Lung microvascular endothelial cell (primary cell): Measurements from ENCODE around the gene OTULIN. TPM values are rescaled to one million over a fixed set of nuclear protein-coding genes. Genes with fewer than 3 reads are reported as not detected.
A peak's percentile ranks its signal among the peaks of the same experiment; 100 is the strongest.

Experiments
- DNase-seq, 2 donors: peaks; one replicate each; pipeline versions ENCODE4 v3.0.0 to v3.0.0-alpha.2; 2010; ENCODE audit warnings: low read depth in 2 of 2
- total RNA-seq: library from RNA; depleted of rRNA; stranded (reverse); fragments of >200 nt; gene quantifications from 2 replicates; pipeline ENCODE4 v1.2.1, GENCODE V29; 2014

OTULIN gene
- total RNA-seq, 1 donor from 2014 or later = 16.1 TPM

DNA sequence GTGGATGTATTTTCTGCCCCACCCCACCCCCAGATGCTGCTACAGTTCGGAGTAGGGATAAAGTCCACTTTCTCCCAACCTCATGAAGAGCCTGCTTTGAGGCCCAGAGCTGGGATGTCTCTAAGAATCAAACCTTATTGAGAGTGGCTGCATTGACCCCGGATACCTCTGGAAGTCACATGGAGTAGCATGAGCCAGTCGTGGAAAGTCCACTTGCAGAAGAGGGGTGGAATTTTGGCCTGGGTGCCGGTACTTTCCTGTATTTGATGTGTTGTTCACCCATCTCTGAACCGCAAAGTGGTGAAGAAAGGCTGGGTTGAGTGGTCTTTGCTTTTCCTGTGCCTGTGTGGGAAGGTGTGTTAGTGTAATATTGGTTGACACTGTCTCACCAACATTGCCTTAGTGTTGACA lies 3.7 kb downstream of the OTULIN start:
- DNase-seq = no peak

DNA sequence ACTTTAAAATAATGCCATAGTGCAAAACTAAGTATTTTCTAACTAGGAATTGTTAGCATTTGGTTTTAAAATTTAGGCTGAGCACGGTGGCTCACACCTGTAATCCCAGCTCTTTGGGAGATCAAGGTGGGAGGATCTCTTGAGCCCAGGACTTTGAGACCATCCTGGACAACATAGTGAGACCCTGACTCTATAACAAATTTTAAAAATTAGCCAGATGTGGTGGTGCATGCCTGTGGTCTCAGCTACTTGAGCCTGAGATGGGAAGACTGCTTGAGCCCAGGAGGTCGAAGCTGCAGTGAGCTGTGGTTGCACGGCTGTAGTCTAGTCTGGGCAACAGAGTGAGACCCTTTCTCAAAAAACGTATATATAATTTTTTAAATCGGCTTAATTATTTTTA lies 4.9 kb downstream of the OTULIN start:
- no peak for DNase-seq

DNA sequence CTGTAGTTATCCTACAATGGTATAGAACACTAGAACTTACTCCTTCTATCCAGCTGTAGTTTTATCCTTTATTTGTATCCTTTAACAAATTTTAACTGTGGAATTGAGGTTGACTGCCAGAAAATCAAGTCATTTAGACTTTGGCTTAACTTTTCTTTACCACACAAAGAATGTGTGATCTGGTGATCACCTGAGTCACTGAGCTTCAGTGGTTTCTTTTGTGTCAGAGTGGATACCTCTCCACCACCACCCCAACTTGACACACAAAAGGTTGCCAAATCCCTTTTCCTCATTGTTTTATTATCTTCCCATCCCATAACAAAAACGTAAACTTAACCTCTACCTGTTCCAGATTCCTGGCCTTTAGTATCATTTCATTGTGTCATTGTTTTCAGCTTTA lies 5.5 kb downstream of the OTULIN start:
- DNase-seq = peak in 1 of 2 donors; percentile 33

DNA sequence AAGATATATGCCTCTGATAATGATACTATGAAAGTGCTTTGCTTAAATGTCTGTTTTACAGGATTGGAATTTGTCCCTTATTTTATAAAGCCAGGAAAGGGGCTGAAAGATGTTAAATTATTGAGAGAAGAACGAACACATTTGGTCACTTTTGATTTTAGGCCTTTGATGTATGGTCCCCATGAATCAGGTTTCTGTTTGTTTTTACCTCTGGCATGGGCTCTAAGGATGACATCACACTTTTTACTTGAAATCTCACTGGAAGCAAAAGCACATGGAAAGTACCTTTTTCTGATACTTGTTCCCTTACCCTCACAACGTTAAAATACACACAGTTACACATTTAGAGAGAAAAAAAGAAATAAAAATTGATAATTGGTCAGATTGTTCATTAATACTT lies 6.9 kb downstream of the OTULIN start:
- peak; percentile 57 to 68 for DNase-seq

DNA sequence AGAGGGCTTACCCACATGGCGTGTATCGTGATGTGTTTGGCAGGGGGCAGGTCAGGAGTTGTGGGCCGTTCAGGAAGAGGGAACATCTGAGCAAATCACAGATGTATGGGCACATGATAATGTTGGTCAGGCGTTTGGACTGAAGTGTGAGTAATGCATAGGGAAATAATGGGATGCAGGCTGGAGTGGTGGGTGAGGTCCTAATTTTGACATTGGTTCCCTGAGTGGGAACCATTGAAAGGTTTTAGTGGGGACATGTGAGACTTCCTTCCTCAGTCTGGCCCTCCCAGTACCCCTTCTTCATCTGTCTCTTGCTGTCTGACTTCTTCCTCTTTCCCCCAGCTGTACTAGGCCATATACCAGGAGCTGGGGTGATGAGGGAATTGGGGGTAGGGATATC lies 7.6 kb downstream of the OTULIN start:
- peak; percentile 20 to 61 for DNase-seq

DNA sequence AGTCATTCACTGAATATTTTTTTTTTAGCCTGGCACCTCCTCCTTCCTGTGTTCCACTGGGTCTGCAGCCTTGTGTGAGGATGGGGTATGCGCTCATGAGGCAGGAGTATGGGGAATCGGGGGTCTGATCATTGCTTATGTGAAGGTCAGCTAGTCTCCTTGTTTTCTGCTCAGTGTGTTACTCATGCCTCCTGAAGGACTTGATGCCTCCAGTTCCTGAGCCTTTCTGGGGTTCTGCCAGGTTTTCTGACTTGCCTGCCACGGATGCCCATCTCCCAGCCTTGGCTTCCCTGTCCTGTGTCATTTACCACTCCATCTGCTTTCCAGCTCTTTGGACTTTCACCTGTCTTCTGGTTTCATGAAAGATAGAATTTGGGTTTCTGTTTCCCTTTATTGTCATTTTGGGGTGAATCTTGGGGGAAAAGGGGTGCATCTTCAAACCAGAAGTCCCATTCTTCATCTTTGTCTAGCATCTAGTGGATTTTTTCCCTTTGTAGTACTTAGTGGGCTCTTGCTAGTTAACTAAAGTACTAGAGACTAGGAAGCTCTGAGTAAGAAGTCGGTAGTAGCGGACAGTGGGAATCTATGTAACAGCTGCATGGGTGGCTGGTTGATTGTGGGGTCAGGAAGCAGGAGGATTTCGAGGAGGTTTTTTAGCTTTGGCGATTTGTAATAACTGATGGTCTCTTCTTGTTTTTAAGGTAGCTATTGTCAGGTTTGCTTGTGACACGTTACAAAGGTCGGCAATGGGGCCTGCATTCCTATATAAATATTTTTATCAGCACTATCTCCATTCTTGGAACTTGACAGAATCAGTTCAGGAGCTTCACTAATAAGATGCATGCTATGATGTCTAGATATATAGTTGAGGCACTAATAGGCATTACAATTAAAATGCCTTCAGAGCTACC lies 8.2 kb downstream of the OTULIN start:
- DNase-seq = peak in 1 of 2 donors; percentile 46

GRCh38 chr5:14673443-14673842 lies 8.9 kb downstream of the OTULIN start:
- no peak for DNase-seq

- no peak for DNase-seq
Observed at GRCh38 chr5:14674983-14675854, 10.7 kb downstream of the OTULIN start.

DNA sequence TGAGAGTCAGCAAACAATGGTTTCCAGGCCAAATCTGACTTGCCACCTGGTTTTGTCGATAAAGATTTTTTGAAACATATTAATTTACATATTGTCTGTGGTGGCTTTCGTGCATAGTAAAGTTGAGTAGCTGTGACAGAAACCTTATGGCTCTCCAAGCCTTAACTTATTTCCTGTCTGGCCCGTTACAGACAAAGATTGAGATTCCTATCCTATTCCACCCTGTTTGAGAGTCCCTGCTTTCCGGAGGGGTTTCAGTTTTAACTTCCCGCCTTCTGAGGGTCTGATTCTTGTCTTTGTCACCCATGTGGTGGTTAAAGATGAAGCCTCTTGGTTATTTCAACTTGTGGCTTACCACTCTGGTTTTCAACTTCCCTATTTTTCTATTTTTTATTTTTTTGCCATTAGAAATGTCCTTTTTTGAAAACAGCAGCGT lies 11.4 kb downstream of the OTULIN start:
- DNase-seq = no peak

- DNase-seq = peak in 1 of 2 donors; percentile 16
Observed at GRCh38 chr5:14676320-14676719, 11.8 kb downstream of the OTULIN start.

GRCh38 chr5:14678773-14679334 lies 14.3 kb downstream of the OTULIN start:
- no peak for DNase-seq

GRCh38 chr5:14679595-14679994 lies 15.1 kb downstream of the OTULIN start:
- DNase-seq = no peak

DNA sequence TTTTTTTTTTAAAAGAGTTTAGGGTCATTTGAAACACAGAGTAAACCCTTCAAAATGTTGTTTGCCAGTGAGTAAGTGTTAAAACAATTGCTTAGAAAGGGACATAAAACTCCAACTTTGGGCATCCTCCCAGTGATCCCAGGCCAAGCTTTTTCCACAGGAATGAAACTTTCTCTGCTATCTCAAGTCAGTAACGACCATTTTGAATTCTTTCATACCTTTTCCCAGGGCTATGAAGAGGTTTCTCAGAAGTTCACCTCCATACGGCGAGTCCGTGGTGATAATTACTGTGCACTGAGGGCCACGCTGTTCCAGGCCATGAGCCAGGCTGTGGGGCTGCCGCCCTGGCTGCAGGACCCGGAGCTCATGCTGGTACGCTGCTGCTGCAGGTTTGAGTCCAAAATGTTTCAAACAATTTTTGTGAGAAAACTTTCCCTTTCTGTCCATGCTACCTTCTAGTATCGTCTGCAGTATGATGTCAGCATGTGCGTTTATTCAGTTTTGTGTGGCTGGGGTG lies 16.8 kb downstream of the OTULIN start:
- no peak for DNase-seq

DNA sequence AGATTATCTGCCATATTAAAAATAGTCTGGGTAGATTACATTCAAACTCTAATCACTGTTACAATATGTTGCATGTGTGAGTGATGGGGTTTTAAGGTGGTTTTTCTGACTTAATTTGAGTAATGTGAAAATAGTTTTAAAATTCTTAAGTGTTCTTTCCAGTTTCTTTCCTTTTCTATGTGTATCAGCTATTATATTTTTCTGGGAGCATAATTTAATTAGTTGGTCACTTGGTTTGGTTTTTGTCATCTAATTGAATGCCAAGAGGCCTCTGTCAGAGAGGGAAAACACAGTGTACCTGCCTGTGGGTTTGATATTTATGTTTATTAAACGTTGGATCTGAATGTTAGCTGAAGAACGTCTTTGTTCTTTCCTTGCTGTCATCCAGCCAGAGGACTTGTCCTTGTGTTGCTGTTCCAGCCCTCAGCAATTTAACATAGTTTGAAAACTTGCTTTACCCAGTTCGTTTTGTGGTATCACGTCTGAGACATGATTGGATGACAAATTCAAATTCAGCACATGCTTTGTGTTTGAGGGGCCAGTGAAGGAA lies 19.5 kb downstream of the OTULIN start:
- DNase-seq = no peak

DNA sequence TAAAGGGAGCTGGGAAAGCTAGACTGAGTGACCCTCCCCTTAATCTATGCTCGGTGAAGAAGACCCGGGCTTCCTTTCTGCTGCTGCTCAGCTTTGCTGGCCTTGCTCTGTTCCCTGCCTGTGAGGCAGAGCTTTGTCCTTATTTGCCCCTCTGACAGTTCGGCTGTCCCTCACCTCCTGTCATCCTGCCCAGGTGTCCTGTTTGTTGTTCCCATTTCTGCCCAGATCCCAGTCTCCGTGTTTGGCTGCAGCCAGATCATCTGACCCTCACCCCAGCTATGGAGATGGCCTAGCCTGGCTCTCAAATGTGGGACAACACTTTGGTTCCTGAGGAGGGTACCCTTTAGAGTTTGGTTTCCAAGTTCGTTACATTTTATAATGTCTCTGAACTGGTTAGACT lies 20.2 kb downstream of the OTULIN start:
- DNase-seq = no peak

- DNase-seq = peak; percentile 68 to 75
Observed at GRCh38 chr5:14685757-14686156, 21.2 kb downstream of the OTULIN start.

DNA sequence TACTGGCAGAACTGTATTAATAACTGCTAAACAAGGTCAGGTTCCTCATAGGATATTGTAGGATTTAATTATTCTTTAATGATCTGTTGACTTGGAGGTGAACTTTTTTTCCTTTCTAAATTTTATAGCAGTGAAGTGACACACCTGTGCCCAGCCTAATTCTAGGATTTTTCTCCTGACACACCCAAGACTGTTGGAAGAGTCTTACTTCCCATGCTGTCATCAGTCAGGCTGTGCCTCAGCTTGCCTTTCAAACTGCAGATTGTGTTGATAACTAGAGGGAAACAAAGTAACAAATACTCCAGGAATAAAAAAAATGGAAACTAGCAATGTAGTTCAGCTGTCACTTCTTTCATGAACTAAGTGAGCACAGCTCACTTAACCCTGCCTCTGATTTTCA lies 22.0 kb downstream of the OTULIN start:
- no peak for DNase-seq

- no peak for DNase-seq
Observed at GRCh38 chr5:14687023-14687665, 22.6 kb downstream of the OTULIN start.

DNA sequence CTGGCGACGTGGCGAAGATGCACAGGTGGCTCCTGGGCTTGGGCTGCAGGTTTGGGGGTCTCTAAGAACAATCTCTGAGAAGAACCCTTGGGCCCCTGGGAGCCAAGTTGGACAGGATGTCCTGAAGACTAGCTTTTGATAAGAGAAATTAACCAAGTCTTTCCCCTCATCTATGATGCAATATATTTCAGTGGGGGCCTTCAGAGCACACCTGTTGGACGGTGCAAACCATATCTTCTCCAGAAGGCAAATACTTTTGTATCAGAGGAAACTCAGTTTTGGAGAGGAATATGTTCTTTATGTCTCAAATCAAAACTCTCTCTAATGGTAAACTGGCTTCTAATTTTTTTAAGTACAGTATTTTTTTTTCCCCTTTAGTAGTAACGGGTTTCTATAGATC lies 28.6 kb downstream of the OTULIN start:
- DNase-seq = no peak

- no peak for DNase-seq
Observed at GRCh38 chr5:14695152-14695551, 30.6 kb downstream of the OTULIN start.

- DNase-seq = no peak
Observed at GRCh38 chr5:14696057-14696456, 31.5 kb downstream of the OTULIN start.
